H7 (cell line): ENCODE results near the gene PTPRN2. TPM values are rescaled to one million over a fixed set of nuclear protein-coding genes. Genes with fewer than 3 reads are reported as not detected.
"Not testable (repeated sequence)": the region's sequence is repeated elsewhere in the genome, so short reads cannot be mapped to it uniquely, and the experiment has no call there.

ENCODE experiments used
- DNase-seq: peaks from one replicate; pipeline ENCODE4 v3.0.0; 2012
- H3K27me3 ChIP-seq: 2 replicates; pipeline ENCODE4 v1.6.0; 2011; ENCODE audit warnings: mild to moderate bottlenecking, low read length; ENCODE audit not compliant: control insufficient read depth, insufficient read depth
- H3K36me3 ChIP-seq: replicated peaks from 2 replicates; pipeline ENCODE4 v1.5.1; 2011; ENCODE audit warnings: low read length; ENCODE audit not compliant: control insufficient read depth, insufficient read depth
- H3K4me3 ChIP-seq: 2 replicates; pipeline ENCODE4 v1.5.1; 2011; ENCODE audit warnings: low read depth, mild to moderate bottlenecking, control low read depth, low read length, moderate library complexity; ENCODE audit not compliant: insufficient read depth
- total RNA-seq: library from RNA; depleted of rRNA; stranded (reverse); fragments of >200 nt; shearing (Covaris generic); gene quantifications from 2 replicates; pipeline ENCODE4 v1.2.3, GENCODE V29; 2014

Gene PTPRN2
- total RNA-seq, 1 experiment from 2014 or later: 0.80 TPM

DNA sequence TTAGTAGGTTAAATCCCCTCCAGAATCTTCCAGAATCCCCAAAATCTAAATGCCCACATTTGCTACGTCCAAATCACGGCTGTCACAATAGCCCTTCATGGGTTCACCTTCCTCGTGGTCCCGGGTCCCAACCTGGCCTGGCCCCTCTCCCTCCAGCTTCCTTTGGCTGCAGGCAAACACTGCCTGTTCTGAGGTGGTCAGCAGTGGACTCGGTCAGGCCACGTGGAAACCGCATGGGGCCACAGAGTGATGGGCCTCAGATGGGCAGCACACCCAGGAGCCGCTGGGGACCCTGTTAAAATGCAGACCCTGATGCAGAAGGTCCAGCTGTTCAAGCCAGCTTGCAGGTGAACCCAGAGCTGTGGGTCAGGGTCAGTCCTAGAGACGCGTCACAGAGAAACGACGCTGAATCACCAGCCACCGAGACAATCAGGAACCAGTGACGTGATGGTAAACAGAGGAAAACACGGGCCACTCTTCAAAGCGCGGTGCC lies 662.2 kb downstream of the PTPRN2 start:
- no peak for DNase-seq
- Histone ChIP-seq H3K27me3 (no peaks in the 10 kb centered on the region), H3K36me3 (no peaks in the 10 kb centered on the region), H3K4me3 (no peak overlapping the region)

DNA sequence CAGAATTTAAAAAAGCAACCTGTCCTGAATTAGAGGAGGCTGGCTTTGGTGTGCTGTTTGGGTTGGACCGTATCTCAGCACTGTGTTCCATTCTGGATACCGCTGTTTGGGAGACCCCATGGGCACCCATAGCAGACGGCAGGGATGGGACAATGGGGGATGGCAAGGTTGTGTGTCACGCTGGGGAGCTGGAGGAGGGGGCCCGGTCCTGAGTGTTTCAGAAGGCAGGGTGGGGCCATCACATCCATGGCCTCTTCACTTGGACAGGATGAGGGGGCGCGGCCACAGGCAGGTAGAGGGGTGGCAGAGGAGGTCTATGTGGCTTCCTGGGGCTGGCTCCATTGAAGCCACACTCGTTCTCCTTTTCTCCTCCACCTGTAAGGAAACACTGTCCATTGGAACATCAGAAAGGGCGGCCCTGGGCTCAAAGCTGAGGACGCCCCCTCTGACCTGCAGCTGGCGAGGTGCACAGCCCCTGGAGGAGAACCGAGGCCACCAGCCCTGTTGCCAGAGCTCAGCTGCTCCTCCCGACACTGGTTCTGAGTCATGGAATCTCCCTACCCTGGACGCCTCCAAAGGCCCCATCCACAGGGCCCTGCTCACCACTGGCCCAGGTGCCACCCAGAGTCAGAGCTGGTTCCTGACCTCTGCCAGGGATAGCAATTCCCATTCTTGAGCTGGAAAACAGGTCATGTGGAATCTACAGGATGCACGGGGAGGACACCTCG lies 663.6 kb downstream of the PTPRN2 start:
- no peaks in the 10 kb centered on the region for H3K27me3 ChIP-seq
- no peak overlapping the region for H3K4me3 ChIP-seq
- no peaks in the 10 kb centered on the region for H3K36me3 ChIP-seq
- no peak for DNase-seq

DNA sequence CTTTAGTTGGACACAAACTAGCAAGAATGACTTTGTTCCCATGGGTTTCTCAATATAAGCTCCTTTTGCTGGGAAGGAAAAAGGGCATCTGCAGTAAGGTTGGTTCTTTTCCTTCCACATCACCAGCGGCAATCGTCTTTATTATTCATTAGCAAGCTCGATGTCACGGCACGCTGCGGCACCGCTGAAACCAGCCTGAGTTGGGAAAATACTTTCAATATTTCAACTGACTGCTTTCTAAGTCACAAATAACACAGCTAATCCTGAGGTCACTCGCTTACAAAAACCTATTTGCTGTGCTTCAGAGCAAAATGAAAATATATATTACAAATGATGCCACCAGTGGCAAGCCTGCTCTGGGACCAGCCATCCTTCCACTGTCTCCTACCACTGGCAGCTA lies 665.0 kb downstream of the PTPRN2 start:
- no peak for DNase-seq
- Histone ChIP-seq H3K27me3 (no peaks in the 10 kb centered on the region), H3K36me3 (no peaks in the 10 kb centered on the region), H3K4me3 (no peak overlapping the region)

DNA sequence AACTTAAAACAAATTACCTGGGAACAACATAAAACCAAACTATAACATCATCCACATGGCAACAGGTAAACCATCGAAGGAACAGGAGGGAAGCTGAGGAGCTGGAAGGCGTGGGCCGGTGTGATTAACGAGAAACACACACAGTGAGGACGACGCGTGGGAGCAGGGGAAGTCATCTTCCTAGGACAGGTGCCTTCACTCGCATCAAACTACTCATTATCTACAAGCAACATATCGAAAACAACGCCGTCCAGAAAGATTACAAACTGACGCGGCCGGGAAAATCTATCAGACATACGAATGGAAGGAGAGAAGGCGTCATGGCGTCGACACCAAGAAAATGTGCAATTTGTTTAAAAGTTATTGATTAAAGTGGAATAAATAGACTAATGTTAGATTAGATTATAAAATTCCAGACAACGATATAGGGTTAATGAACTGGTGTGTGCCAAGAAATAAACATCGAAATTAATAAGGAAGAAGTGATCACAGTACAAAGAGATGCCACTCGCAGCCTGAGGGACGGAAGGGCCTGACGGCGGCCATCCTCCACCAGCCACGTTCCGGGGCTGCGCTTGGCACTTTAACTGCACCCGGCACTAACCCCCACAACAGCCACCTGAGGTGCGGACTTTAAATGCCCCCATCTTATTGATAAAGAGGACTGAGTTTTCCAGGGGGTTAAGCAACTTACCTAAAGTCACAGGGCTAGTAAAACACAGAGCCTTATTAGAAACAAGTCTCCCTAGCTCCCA lies 669.1 kb downstream of the PTPRN2 start:
- no peaks in the 10 kb centered on the region for H3K36me3 ChIP-seq
- H3K4me3 ChIP-seq: no peak overlapping the region
- no peaks in the 10 kb centered on the region for H3K27me3 ChIP-seq
- no peak for DNase-seq

DNA sequence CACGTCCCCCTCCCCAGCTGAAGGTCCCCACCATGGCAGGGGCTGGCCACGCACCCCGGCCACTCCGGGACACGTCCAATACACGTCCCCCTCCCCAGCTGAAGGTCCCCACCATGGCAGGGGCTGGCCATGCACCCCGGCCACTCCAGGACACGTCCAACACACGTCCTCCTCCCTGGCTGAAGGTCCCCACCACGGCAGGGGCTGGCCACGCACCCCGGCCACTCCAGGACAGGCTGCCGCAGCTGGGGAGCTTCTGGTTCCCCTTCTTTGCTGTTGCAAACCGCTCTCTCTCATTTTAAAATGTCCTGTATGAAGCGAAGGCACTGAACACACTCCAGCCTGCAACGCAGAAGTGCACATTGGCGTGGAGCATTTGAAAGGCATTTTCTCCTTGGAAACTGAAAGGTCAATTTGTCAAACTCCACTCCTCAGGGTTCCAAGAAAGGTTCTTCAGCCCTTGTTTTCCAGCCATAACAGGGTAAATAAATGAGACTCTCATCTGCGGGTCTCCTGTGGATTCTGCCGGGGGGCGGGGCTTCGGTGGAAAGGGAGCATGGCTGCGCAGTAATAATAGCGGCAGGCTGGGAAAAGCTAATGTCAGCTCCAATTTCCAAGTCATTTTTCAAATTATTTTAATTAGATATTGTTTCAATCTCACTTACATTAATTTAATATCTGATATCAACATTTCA lies 670.5 kb downstream of the PTPRN2 start:
- DNase-seq: no peak
- H3K4me3 ChIP-seq: no peak overlapping the region
- no peaks in the 10 kb centered on the region for H3K36me3 ChIP-seq
- no peaks in the 10 kb centered on the region for H3K27me3 ChIP-seq

DNA sequence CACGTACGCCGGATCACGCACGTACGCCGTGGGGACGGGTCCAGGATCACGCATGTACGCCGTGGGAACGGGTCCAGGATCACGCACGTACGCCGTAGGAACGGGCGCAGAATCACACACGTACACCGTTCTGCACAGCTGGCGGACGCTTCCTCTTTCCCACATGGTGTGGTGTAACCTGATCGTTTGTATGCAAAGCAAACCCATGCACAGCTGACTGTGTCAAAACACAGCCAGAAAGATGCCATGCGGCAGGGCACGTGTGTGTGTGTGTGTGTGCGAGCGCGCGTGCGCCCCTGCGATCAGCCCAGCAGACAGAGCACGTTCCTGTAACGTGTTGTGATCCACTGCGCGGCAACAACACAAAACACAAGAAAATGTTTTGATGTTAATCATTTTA lies 677.2 kb downstream of the PTPRN2 start:
- Histone ChIP-seq H3K4me3 (no peak overlapping the region), H3K27me3 (no peaks in the 10 kb centered on the region), H3K36me3 (no peaks in the 10 kb centered on the region)
- DNase-seq: no peak

DNA sequence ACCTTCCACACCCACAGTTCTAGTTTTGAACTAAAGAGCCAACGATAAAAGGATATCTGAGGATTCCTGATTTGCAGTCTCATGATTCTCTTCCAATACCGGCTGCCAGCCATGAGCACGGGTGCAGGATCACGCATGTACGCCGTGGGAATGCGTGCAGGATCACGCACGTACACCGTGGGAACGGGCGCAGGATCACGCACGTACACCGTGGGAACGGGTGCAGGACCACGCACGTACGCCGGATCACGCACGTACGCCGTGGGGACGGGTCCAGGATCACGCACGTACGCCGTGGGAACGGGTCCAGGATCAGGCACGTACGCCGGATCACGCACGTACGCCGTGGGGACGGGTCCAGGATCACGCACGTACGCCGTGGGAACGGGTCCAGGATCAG lies 677.6 kb downstream of the PTPRN2 start:
- H3K36me3 ChIP-seq, DNase-seq, H3K27me3 ChIP-seq, H3K4me3 ChIP-seq: not testable (repeated sequence)

DNA sequence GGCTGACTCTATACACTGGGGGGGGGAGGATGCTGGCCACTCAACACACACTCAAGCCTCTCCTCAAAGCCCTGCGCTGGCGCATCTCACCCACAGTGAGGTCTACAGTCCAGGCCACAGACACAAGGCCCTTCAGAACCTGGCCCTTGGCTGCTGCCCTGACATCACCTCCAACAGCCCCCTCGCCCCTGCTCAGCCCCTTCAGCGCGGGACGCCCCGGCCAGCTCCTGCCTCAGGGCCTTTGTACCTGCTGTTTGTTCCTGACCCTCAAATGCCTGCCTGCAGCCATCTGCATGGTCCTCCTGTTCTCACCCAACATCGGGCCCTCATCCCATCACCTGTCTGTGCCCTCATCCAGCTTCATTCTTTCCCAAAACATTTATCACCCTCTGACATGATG lies 678.3 kb downstream of the PTPRN2 start:
- no peak for DNase-seq
- no peak overlapping the region for H3K4me3 ChIP-seq
- no peaks in the 10 kb centered on the region for H3K27me3 ChIP-seq
- no peaks in the 10 kb centered on the region for H3K36me3 ChIP-seq

DNA sequence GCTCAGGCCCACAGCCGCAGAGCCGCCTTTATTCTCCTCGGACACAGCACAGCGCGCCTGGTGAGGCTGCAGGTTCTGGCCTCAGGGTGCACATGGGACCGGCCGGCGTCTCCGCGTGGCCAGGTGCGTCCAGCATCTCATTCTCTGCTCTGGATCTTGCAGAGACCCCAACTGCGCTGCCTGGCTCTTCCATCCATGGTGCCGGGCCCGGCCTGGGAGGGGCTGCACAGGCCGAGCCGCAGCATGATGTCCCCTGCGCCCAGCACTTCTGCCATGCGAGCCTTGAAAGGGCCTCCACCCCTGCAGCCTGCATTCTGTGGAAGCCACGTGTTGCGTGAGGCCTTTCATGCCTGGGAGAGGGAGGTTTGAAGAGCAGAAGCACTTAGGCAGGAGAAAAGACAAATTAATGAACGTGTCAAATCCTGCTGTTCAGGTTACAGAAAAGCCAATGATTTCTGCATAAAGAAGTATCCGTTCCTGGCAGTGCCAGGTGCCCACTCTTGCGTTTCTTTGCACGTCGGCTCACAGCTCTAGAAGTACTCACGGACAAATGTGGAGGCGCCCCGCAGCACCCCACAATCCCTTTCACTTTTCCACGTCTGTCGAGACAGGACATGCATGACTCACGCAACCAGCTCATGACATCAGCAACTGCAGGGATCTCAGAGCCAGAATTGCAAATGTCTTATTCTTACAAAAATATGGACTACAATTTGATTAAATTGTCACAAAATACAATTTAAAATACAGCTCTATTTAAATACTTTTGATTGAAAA lies 679.4 kb downstream of the PTPRN2 start:
- no peak overlapping the region for H3K4me3 ChIP-seq
- H3K27me3 ChIP-seq: no peaks in the 10 kb centered on the region
- no peaks in the 10 kb centered on the region for H3K36me3 ChIP-seq
- DNase-seq: no peak

DNA sequence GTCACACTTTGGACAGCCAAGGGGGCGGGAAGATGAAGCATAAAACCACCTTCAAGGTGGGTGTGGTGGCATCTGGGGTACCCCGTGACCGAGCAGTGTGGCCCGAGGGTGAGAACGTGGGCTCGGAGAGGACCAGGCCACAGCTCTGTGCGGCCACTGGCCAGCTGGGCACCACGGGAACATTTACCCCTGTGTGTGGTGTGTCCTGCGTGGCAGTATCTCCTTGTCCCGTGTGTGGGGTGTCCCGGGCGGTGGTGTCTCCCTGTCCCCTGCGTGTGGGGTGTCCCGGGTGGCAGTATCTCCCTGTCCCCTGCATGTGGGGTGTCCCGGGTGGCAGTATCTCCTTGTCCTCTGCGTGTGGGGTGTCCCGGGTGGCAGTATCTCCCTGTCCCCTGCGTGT lies 680.5 kb downstream of the PTPRN2 start:
- H3K36me3 ChIP-seq: no peaks in the 10 kb centered on the region
- no peak for DNase-seq
- H3K27me3 ChIP-seq: no peaks in the 10 kb centered on the region
- no peak overlapping the region for H3K4me3 ChIP-seq

DNA sequence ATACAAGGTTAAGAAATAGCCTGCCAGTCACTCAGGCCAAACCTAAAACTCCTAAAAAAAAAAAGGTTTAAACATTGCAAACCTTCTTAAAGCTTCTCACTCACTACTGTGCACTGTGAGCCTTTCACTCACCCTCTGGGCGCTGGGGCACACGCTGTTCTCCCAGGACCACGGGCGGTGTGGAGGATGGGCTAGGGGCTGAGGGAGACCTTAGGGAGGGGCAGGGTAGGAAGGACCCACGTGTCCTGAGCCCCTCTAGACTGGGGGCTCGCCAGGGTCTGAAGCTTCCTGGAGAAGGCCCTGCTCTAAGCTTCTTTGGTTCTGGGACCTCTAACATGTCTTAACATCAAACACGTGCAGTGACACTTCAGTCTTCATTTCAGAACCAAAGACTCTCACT lies 681.0 kb downstream of the PTPRN2 start:
- no peak overlapping the region for H3K4me3 ChIP-seq
- no peaks in the 10 kb centered on the region for H3K36me3 ChIP-seq
- H3K27me3 ChIP-seq: no peaks in the 10 kb centered on the region
- no peak for DNase-seq

DNA sequence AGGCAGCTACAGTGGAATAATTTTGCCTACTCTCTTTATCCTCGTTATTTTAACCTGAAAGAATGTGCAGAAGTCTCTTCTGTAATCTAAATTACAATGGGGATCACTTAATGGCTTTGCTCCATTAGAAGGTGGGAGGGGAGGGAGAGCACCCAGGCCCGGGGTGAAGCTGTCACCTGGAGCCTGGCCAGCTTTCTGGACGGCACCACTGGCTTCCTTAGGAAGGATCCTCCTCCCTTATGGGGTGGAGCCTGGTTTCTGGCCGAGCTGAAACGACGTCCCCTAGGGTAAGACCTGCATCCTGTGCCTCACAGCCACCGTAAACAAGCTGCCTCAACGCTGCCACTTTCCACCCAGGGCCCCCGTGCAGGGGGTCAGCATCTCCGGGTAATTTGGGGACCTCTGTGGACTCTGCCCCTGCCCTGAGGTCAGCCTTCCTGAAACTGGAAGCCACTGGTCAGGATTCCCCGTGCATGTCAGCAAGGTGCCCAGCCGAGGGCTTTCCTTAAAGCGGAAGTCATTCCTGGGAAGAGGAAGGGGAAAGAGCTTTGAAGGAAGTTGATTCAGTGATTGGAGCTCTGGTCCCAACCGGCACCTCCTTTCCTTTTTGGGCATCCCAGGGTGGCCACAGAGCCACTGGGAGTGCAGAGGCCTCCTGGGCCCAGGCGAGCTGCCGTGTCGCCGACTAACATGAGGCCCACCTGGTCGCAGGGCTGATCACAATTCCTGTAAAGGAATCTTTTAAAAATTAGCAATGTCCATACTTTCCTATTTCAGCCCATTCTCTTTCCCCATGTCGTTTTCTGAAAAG lies 681.8 kb downstream of the PTPRN2 start:
- peak; percentile 94 for DNase-seq

DNA sequence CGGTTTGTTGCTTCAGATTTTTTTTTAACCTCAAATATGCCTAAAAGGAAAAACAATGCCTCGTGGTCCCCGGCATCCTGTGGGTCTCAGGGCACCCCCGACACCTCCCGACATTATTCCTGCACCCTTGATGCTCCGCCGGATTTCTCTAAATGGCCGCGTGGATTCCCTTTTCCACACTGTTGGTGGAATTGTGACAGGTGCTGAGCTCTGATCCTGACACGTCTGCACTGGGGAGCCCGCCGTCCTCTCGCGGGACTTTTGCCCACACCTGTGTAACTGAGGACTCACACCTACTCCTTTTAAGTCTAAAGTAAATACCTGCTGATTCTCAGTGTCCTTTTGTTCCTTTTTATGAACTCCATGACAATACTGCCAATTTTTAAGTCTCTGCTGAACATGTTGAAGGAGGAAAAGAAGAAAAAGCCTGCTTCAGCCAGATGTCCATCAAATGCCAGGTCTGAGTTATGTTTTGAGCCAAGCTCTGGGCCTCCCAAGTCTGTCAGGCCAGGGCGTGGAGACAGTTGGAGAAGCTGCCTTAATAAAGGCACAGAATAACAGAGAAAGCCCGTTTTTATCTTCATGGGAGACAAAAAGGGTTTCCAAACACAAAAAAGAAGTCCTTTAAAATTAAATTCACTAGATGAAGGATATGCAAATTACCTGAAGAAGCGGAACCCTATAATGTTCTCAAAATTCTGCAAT lies 682.6 kb downstream of the PTPRN2 start:
- H3K36me3 ChIP-seq: no peaks in the 10 kb centered on the region
- DNase-seq: no peak
- no peaks in the 10 kb centered on the region for H3K27me3 ChIP-seq
- no peak overlapping the region for H3K4me3 ChIP-seq

More for the DNA sequence above, 681.8 kb downstream of the PTPRN2 start:
- H3K4me3 ChIP-seq: no peak overlapping the region
- no peaks in the 10 kb centered on the region for H3K27me3 ChIP-seq
- H3K36me3 ChIP-seq: no peaks in the 10 kb centered on the region
